OCI-LY1 (cell line): ENCODE measurements around the gene DDX51.

ENCODE experiments used
- H2AFZ ChIP-seq: fragments of 200-600 bp; sonication (generic), shearing (Covaris generic); 2 replicates; pipeline ENCODE4 v1.6.0; 2014; ENCODE audit warnings: antibody characterized with exemption, mild to moderate bottlenecking, low read length
- H3F3A ChIP-seq: fragments of 200-600 bp; sonication (generic), shearing (Covaris generic); 2 replicates; pipeline ENCODE4 v1.6.0; 2014; ENCODE audit warnings: mild to moderate bottlenecking, antibody characterized with exemption, low read length, moderate library complexity; ENCODE audit not compliant: insufficient read depth
- H3K27ac ChIP-seq: fragments of 200-600 bp; sonication (generic); 2 replicates; pipeline ENCODE4 v1.5.1; 2014; ENCODE audit warnings: low read length, mixed run types, mild to moderate bottlenecking, low read depth; ENCODE audit not compliant: poor library complexity, severe bottlenecking
- H3K27me3 ChIP-seq: fragments of 200-600 bp; sonication (generic); 2 replicates; pipeline ENCODE4 v1.6.0; 2014; ENCODE audit warnings: antibody characterized with exemption, mild to moderate bottlenecking, low read length, moderate library complexity; ENCODE audit not compliant: insufficient read depth
- H3K36me3 ChIP-seq: fragments of 200-600 bp; sonication (generic); 2 replicates; pipeline ENCODE4 v1.6.1; 2014; ENCODE audit warnings: mild to moderate bottlenecking, antibody characterized with exemption, low read length, moderate library complexity, mixed read lengths; ENCODE audit not compliant: insufficient read depth
- H3K4me1 ChIP-seq: fragments of 200-600 bp; sonication (generic); 2 replicates; pipeline ENCODE4 v1.5.1; 2014; ENCODE audit warnings: mild to moderate bottlenecking, low read length, moderate library complexity; ENCODE audit not compliant: insufficient read depth, severe bottlenecking
- H3K4me2 ChIP-seq: fragments of 200-600 bp; sonication (generic), shearing (Covaris generic); 2 replicates; pipeline ENCODE4 v1.6.1; 2014; ENCODE audit warnings: low read length
- H3K4me3 ChIP-seq: fragments of 200-600 bp; sonication (generic); 2 replicates; pipeline ENCODE4 v1.5.1; 2014; ENCODE audit warnings: low read length, low read depth, mild to moderate bottlenecking, mixed read lengths; ENCODE audit not compliant: poor library complexity, severe bottlenecking
- H3K79me2 ChIP-seq: fragments of 200-600 bp; shearing (Covaris generic); 2 replicates; pipeline ENCODE4 v1.6.1; 2016; ENCODE audit warnings: mixed run types, low read length, mixed read lengths; ENCODE audit not compliant: insufficient read depth
- H3K9ac ChIP-seq: fragments of 200-600 bp; sonication (generic), shearing (Covaris generic); 2 replicates; pipeline ENCODE4 v1.6.1; 2014; ENCODE audit warnings: mild to moderate bottlenecking, low read length, mixed read lengths
- H3K9me2 ChIP-seq: fragments of 200-600 bp; sonication (generic), shearing (Covaris generic); 2 replicates; pipeline ENCODE4 v1.6.1; 2014; ENCODE audit warnings: low read depth, mild to moderate bottlenecking, low read length, mixed read lengths
- H3K9me3 ChIP-seq: fragments of 200-600 bp; shearing (Covaris generic); 2 replicates; pipeline ENCODE4 v1.6.1; 2014; ENCODE audit warnings: low read length, mixed read lengths
- H4K20me1 ChIP-seq: fragments of 200-600 bp; sonication (generic), shearing (Covaris generic); 2 replicates; pipeline ENCODE4 v1.6.0; 2016; ENCODE audit warnings: mild to moderate bottlenecking, low read length; ENCODE audit not compliant: insufficient read depth
- CTCF ChIP-seq: fragments of 200-600 bp; sonication (generic), shearing (Covaris generic); IDR thresholded peaks from 2 replicates; pipeline ENCODE4 v1.5.1; 2017; ENCODE audit warnings: mild to moderate bottlenecking, antibody characterized with exemption, low read length, moderate library complexity, mixed read lengths
- EZH2 ChIP-seq: fragments of 200-600 bp; sonication (generic), shearing (Covaris generic); IDR thresholded peaks from 2 replicates; pipeline ENCODE4 v1.8.0; 2017; ENCODE audit warnings: borderline replicate concordance, mixed run types, mild to moderate bottlenecking, antibody characterized with exemption, low read length, moderate library complexity, mixed read lengths

Gene DDX51

DNA sequence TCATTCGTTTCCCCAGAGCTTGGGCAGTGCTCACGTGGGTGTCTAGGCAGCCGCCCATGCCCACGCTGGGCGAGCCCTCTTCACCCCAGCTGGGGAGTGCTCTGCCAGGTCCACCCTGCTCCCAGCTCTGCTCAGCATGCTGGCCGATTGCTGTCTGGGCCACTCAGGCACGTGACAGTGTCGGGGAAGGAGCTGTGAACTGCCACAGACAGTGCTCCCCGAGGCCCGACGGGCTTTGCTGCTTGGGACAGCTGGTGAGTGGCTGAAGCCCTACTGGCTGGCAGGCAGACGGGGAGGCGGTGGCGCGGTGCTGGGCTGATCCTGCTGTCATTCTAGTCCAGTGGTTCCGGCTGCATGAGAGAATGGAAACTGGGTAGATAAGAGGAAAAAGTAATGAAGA is 15.9 kb upstream of the DDX51 start:
- peaks cover 28% of the 10 kb centered on the region for H3K36me3 ChIP-seq
- H2AFZ ChIP-seq: no peak overlapping the region
- H3K4me1 ChIP-seq: no peaks in the 10 kb centered on the region
- no peaks in the 10 kb centered on the region for H3K27me3 ChIP-seq
- H3K9me2 ChIP-seq: no peaks in the 10 kb centered on the region
- no peak overlapping the region for H3K4me2 ChIP-seq
- no peaks in the 10 kb centered on the region for H3K79me2 ChIP-seq
- no peak overlapping the region for H3K4me3 ChIP-seq
- no peak for TF ChIP-seq CTCF
- no peak for TF ChIP-seq EZH2
- H3K27ac ChIP-seq: no peak overlapping the region
- H3F3A ChIP-seq: peaks cover 12% of the 10 kb centered on the region; the same call in 1 of the 2 replicates
- H4K20me1 ChIP-seq: no peaks in the 10 kb centered on the region
- no peak overlapping the region for H3K9ac ChIP-seq
- H3K9me3 ChIP-seq: peaks cover 3% of the 10 kb centered on the region; the same call in 1 of the 2 replicates

DNA sequence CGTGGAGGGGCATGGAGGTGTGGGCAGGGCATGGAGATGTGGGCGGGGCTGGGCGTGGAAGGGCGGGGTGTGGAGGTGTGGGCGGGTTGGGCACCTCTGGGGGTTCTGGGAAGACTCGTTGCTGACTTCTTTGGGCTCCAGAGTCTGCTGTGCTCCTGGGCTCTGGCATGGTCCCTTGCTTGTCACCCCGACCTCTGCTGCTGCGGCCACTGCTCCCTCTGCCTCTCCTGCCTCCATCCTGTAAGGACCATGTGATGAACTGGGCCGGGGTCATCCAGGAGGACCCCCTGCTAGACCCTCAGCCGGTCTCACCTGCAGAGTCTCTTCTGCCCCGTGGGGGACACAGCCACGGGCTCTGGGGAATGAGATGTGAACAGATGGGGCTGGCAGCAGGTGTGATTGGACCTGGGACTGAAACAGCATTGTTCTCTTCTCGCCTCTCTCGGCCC is 15.5 kb upstream of the DDX51 start:
- H3K36me3 ChIP-seq: peaks cover 28% of the 10 kb centered on the region
- no peak for TF ChIP-seq EZH2
- no peak for TF ChIP-seq CTCF
- H3K4me3 ChIP-seq: no peak overlapping the region
- H3K9me3 ChIP-seq: peaks cover 3% of the 10 kb centered on the region; the same call in 1 of the 2 replicates
- no peaks in the 10 kb centered on the region for H3K4me1 ChIP-seq
- no peaks in the 10 kb centered on the region for H3K9me2 ChIP-seq
- H3K4me2 ChIP-seq: no peak overlapping the region
- peaks cover 12% of the 10 kb centered on the region; the same call in 1 of the 2 replicates for H3F3A ChIP-seq
- H3K9ac ChIP-seq: no peak overlapping the region
- no peaks in the 10 kb centered on the region for H3K79me2 ChIP-seq
- no peak overlapping the region for H3K27ac ChIP-seq
- no peak overlapping the region for H2AFZ ChIP-seq
- no peaks in the 10 kb centered on the region for H3K27me3 ChIP-seq
- H4K20me1 ChIP-seq: no peaks in the 10 kb centered on the region

- TF ChIP-seq EZH2: no peak
- TF ChIP-seq CTCF: no peak
- no peaks in the 10 kb centered on the region for H3K4me1 ChIP-seq
- peaks cover 3% of the 10 kb centered on the region; the same call in 1 of the 2 replicates for H3K9me3 ChIP-seq
- H3K4me2 ChIP-seq: no peak overlapping the region
- no peak overlapping the region for H2AFZ ChIP-seq
- H3K9ac ChIP-seq: no peak overlapping the region
- H3K4me3 ChIP-seq: no peak overlapping the region
- peaks cover 12% of the 10 kb centered on the region; the same call in 1 of the 2 replicates for H3F3A ChIP-seq
- H3K27me3 ChIP-seq: no peaks in the 10 kb centered on the region
- no peaks in the 10 kb centered on the region for H4K20me1 ChIP-seq
- no peaks in the 10 kb centered on the region for H3K79me2 ChIP-seq
- H3K27ac ChIP-seq: no peak overlapping the region
- peaks cover 28% of the 10 kb centered on the region for H3K36me3 ChIP-seq
- no peaks in the 10 kb centered on the region for H3K9me2 ChIP-seq
These were observed 14.8 kb upstream of the DDX51 start for GRCh38 chr12:132158677-132159554.
